HFFc6 (cell line): ENCODE data around the gene MYT1. TPM values are rescaled to one million over a fixed set of nuclear protein-coding genes. Genes with fewer than 3 reads are reported as not detected.

Experiments
- DNase-seq: peaks from one replicate; pipeline ENCODE4 v3.0.0-alpha.2; 2018
- H3K27ac Mint-ChIP-seq: 2 replicates; pipeline ENCODE4 v1.8.0; 2020; ENCODE audit warnings: mild to moderate bottlenecking, mixed read lengths
- H3K27me3 Mint-ChIP-seq: 2 replicates; pipeline ENCODE4 v1.8.0; 2021; ENCODE audit warnings: mild to moderate bottlenecking, moderate library complexity, mixed read lengths; ENCODE audit not compliant: insufficient read depth
- H3K36me3 Mint-ChIP-seq: 2 replicates; pipeline ENCODE4 v1.8.0; 2021; ENCODE audit warnings: low read depth, mixed read lengths
- H3K4me1 Mint-ChIP-seq: 2 replicates; pipeline ENCODE4 v1.8.0; 2020; ENCODE audit warnings: low read depth, mixed read lengths
- H3K4me3 Mint-ChIP-seq: 2 replicates; pipeline ENCODE4 v1.8.0; 2020; ENCODE audit warnings: mild to moderate bottlenecking, moderate library complexity, mixed read lengths
- H3K9me3 Mint-ChIP-seq: 2 replicates; pipeline ENCODE4 v1.8.0; 2020; ENCODE audit warnings: mild to moderate bottlenecking, mixed read lengths
- total RNA-seq, 6 experiments: library from RNA; stranded (reverse); fragmentation: NEBNext Ultra II Directional; extraction: Animal tissue kit (Norgen Biotek cat#: 25700); gene quantifications; 2 replicates in 1 of 6; 3 replicates in 5 of 6; pipeline ENCODE4 v1.2.3, GENCODE V29; 2021
- TF ChIP-seq, protein P1 (sequence below): fragments of 200-600 bp; sonication (generic); IDR thresholded peaks from 2 replicates; pipeline ENCODE4 v1.5.0; 2021; ENCODE audit warnings: antibody characterized with exemption, mild to moderate bottlenecking

MYT1 gene
- total RNA-seq, 6 experiments from 2014 or later, result not detected

DNA sequence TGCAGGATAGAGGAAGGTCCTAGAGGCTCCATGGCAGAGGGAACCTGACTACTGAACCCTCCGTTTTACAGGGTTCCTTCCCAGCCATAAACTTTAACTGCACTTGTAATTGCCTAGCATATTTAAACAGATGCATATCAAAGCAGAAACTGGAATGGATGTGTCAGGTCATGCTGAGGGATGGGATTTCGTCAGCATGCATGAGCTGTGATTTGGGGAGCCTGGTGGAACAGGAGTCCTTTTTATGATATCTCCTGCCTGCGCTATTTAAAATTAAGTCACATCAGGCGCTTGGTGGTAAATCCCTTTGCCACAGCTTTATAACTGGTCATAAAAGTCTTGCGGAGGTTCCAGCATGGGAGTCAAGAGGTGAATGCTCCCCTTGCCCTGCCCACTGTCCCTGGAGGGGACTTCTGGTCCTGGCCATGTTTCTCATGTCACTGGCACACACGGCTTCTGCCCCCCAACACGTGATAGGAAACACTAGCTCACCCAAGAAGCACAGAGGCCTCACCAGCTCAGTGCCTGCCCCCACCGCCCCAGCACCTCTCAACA is 65.3 kb downstream of the MYT1 start:
- no peak for DNase-seq
- TF ChIP-seq, protein P1, sequence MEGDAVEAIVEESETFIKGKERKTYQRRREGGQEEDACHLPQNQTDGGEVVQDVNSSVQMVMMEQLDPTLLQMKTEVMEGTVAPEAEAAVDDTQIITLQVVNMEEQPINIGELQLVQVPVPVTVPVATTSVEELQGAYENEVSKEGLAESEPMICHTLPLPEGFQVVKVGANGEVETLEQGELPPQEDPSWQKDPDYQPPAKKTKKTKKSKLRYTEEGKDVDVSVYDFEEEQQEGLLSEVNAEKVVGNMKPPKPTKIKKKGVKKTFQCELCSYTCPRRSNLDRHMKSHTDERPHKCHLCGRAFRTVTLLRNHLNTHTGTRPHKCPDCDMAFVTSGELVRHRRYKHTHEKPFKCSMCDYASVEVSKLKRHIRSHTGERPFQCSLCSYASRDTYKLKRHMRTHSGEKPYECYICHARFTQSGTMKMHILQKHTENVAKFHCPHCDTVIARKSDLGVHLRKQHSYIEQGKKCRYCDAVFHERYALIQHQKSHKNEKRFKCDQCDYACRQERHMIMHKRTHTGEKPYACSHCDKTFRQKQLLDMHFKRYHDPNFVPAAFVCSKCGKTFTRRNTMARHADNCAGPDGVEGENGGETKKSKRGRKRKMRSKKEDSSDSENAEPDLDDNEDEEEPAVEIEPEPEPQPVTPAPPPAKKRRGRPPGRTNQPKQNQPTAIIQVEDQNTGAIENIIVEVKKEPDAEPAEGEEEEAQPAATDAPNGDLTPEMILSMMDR, result no peak
- Mint-ChIP-seq H3K27ac (no peak overlapping the region), H3K27me3 (peaks cover 12% of the 10 kb centered on the region), H3K36me3 (no peaks in the 10 kb centered on the region), H3K4me3 (no peak overlapping the region), H3K4me1 (peaks cover 8% of the 10 kb centered on the region), H3K9me3 (no peaks in the 10 kb centered on the region)

DNA sequence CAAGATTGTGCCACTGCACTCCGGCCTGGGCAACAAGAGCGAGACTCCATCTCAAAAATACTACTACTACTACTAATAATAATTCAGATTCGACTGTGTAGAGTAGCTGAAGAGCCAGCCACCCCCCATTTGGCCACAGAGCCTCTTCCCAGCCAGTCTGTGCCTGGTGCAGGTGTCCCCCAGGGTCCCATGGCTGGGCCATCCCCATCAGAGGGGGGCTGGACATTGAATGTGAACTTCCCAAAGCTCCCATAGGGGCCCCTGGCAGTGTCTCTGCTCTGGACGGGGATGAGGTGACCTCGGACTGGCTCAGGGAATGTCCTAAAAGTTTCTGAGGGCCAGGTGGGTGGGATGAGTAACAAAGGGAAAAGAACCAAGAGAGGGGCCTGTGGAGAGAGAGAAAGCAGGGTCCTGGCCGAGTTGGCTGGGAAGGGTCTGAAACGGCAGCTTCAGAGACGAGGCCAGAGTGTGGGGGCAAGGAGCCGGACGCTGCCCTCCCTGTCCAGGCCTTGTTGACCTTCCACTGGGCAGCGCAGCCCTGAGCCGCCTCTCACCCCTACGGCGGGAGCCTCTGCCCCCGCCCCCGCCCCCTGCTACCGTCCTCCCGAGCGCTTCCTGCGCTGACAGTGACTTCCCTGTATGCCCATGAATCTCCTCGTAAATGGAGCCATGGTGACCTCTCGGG is 66.4 kb downstream of the MYT1 start:
- Mint-ChIP-seq H3K4me1 (no peaks in the 10 kb centered on the region), H3K27ac (no peak overlapping the region), H3K36me3 (no peaks in the 10 kb centered on the region), H3K27me3 (peaks cover 12% of the 10 kb centered on the region), H3K4me3 (no peak overlapping the region), H3K9me3 (no peaks in the 10 kb centered on the region)
- no peak for DNase-seq
- TF ChIP-seq, protein P1, result no peak

DNA sequence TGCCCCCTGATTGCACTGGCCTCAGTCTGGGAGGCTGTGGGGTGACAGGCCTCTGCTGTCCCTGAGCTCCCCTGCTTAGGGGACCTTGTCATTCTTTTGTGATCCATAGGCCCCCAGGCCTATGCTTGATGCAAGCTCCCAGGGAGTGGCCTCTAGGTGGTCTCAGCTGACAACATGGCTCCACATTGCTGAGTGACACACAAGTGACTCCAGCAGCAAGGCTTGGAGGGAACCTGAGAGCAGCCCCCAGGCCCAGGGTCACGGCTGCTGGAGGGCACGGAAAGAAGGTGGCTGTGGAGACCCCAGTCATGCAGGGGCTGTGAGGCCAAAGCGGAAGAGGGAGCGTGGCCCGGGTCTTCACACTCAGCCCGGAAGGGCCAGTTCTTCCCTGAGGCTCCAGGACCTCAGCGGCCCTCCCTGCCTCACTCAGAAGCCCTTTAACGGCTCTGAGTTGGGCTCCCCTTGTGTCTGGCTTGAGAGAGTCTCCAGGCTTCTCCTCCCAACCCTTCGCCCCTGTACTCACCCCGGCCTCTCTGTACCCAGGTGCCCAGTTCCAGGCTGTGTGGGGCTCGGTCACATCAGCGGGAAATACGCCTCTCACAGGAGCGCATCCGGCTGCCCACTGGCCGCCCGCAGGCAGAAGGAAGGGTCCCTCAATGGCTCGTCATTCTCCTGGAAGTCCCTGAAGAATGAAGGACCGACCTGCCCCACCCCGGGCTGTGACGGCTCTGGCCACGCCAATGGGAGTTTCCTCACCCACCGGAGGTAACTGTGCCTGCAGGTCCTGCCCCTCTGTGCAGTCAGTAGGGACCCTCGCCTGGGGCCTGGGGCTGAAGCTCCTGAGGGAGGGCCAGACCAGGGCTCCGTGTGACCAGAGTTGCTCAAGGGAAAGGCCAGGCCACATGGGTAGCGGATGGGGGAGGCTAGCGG is 67.6 kb downstream of the MYT1 start:
- Mint-ChIP-seq H3K4me1 (no peaks in the 10 kb centered on the region), H3K27ac (no peak overlapping the region), H3K4me3 (no peak overlapping the region), H3K9me3 (no peaks in the 10 kb centered on the region), H3K27me3 (peaks cover 12% of the 10 kb centered on the region), H3K36me3 (no peaks in the 10 kb centered on the region)
- TF ChIP-seq, protein P1, result no peak
- DNase-seq, result no peak

DNA sequence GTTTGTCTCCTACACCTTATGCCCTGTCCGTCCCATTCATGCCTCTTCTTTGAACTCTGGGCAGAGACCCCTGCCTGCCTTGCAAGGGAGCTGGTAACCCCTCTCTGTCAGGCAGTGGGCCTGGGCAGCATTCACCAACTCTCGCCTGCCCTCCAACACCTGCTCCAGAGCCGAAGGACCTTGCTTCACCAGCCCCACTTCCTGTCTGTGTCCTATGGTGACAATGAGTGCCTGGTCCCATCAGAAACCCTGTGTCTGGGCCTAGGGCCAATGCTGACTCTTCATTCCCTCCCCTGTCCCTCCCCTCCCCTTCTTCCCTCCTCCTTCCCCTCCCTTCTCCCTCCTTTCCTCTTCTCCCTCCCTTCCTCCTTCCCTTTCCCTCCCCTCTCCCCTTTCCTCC is 68.5 kb downstream of the MYT1 start:
- no peaks in the 10 kb centered on the region for H3K36me3 Mint-ChIP-seq
- H3K4me3 Mint-ChIP-seq, result no peak overlapping the region
- TF ChIP-seq, protein P1, result no peak
- H3K27ac Mint-ChIP-seq, result no peak overlapping the region
- H3K9me3 Mint-ChIP-seq, result no peaks in the 10 kb centered on the region
- H3K4me1 Mint-ChIP-seq, result no peaks in the 10 kb centered on the region
- peaks cover 8% of the 10 kb centered on the region for H3K27me3 Mint-ChIP-seq
- DNase-seq, result no peak

DNA sequence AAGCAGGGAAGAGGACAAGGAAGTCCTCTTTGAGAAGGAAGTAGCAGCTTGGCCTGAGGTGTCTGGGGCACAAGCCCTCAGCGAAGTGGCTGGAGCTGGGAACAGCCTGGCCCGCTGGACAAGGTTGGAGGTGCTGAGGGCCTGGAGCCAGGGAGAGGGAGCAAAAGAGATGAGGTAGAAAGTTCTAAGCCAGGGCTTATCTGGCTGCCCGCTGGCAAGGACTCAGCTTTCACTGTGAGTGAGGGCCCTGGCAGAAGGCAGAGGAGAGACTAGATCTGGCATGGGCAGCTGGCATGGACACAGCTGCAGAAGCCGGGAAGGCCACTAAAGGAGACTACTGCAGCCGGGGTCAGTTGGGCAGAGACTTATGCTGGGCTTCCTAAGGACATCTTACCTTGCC is 69.5 kb downstream of the MYT1 start:
- Mint-ChIP-seq H3K36me3 (no peaks in the 10 kb centered on the region), H3K4me3 (no peak overlapping the region), H3K27ac (no peak overlapping the region), H3K9me3 (no peaks in the 10 kb centered on the region), H3K27me3 (peaks cover 8% of the 10 kb centered on the region; the same call in 1 of the 2 replicates), H3K4me1 (no peaks in the 10 kb centered on the region)
- DNase-seq, result no peak
- TF ChIP-seq, protein P1, result no peak
